HepG2 (cell line): ENCODE results near the gene KLRG1. TPM values are rescaled to one million over a fixed set of nuclear protein-coding genes. Genes with fewer than 3 reads are reported as not detected.

Source experiments
- ARID3A ChIP-seq: IDR thresholded peaks from 2 replicates; pipeline ENCODE4 v1.6.1; 2012; ENCODE audit warnings: low read depth, low read length, improper control_type of control experiment
- ATRX ChIP-seq: sonication (generic); formaldehyde crosslinking; IDR thresholded peaks from 2 replicates; pipeline ENCODE4 v1.4.0; 2020; ENCODE audit warnings: missing genetic modification reagents, borderline replicate concordance
- E2F1 ChIP-seq: sonication (generic); formaldehyde crosslinking; IDR thresholded peaks from 2 replicates; pipeline ENCODE4 v1.5.0; 2020; ENCODE audit warnings: missing genetic modification reagents
- HNRNPLL ChIP-seq: fragments of 200-400 bp; formaldehyde crosslinking; IDR thresholded peaks from 2 replicates; pipeline ENCODE4 v1.6.1; 2017; ENCODE audit warnings: mild to moderate bottlenecking, low read depth, low read length; ENCODE audit not compliant: poor library complexity, severe bottlenecking
- KDM3A ChIP-seq: IDR thresholded peaks from 2 replicates; pipeline ENCODE4 v1.6.1; 2018; ENCODE audit warnings: low read depth, missing compliant biosample characterization
- KLF16 ChIP-seq, 2 experiments: sonication (generic) in 1 of 2; formaldehyde crosslinking in 1 of 2; IDR thresholded peaks; 2 replicates each; pipeline versions ENCODE4 v1.6.1 to v1.8.0; 2016 to 2023; ENCODE audit warnings: missing genetic modification reagents in 2 of 2, missing compliant biosample characterization in 1 of 2
- MBD4 ChIP-seq: IDR thresholded peaks from 2 replicates; pipeline ENCODE4 v1.6.1; 2012; ENCODE audit warnings: low read length, inconsistent platforms, borderline replicate concordance
- NCOA5 ChIP-seq: sonication (generic); formaldehyde crosslinking; IDR thresholded peaks from 2 replicates; pipeline ENCODE4 v1.4.0; 2020; ENCODE audit warnings: missing genetic modification reagents
- NFE2L1 ChIP-seq: sonication (generic); formaldehyde crosslinking; IDR thresholded peaks from 2 replicates; pipeline ENCODE4 v1.4.0; 2020; ENCODE audit warnings: missing genetic modification reagents, mild to moderate bottlenecking, borderline replicate concordance
- REXO4 ChIP-seq: sonication (generic); formaldehyde crosslinking; IDR thresholded peaks from 2 replicates; pipeline ENCODE4 v1.8.0; 2022; ENCODE audit warnings: missing genetic modification reagents, mild to moderate bottlenecking, borderline replicate concordance
- SP5 ChIP-seq: IDR thresholded peaks from 2 replicates; pipeline ENCODE4 v1.6.1; 2016; ENCODE audit warnings: low read depth, borderline replicate concordance
- TARDBP ChIP-seq: sonication (generic); formaldehyde crosslinking; IDR thresholded peaks from 2 replicates; pipeline ENCODE4 v1.8.0; 2022; ENCODE audit warnings: mild to moderate bottlenecking, missing genetic modification reagents
- ZFP36L2 ChIP-seq: sonication (generic); formaldehyde crosslinking; IDR thresholded peaks from 2 replicates; pipeline ENCODE4 v1.4.0; 2020; ENCODE audit warnings: missing genetic modification reagents
- ZNF160 ChIP-seq: sonication (generic); formaldehyde crosslinking; IDR thresholded peaks from 2 replicates; pipeline ENCODE4 v1.8.0; 2022; ENCODE audit warnings: mild to moderate bottlenecking, inconsistent platforms, missing genetic modification reagents
- ZNF17 ChIP-seq: sonication (generic); formaldehyde crosslinking; IDR thresholded peaks from 2 replicates; pipeline ENCODE4 v1.5.0; 2020; ENCODE audit warnings: mild to moderate bottlenecking, missing genetic modification reagents
- ZNF235 ChIP-seq: sonication (generic); formaldehyde crosslinking; IDR thresholded peaks from 2 replicates; pipeline ENCODE4 v1.8.1; 2023; ENCODE audit warnings: mild to moderate bottlenecking, missing genetic modification reagents, borderline replicate concordance
- ZNF337 ChIP-seq: sonication (generic); formaldehyde crosslinking; IDR thresholded peaks from 2 replicates; pipeline ENCODE4 v1.5.1; 2020; ENCODE audit warnings: missing genetic modification reagents, low read depth, mild to moderate bottlenecking, borderline replicate concordance
- ZNF546 ChIP-seq: sonication (generic); formaldehyde crosslinking; conservative IDR thresholded peaks from 2 replicates; pipeline ENCODE4 v1.8.1; 2023; ENCODE audit warnings: mild to moderate bottlenecking, missing genetic modification reagents
- ZNF550 ChIP-seq: sonication (generic); formaldehyde crosslinking; IDR thresholded peaks from 2 replicates; pipeline ENCODE4 v1.4.0; 2020; ENCODE audit warnings: mild to moderate bottlenecking, missing genetic modification reagents, borderline replicate concordance
- ZNF703 ChIP-seq: sonication (generic); formaldehyde crosslinking; IDR thresholded peaks from 2 replicates; pipeline ENCODE4 v1.5.1; 2020; ENCODE audit warnings: missing genetic modification reagents, mild to moderate bottlenecking, moderate library complexity, borderline replicate concordance
- ZSCAN25 ChIP-seq: sonication (generic); formaldehyde crosslinking; IDR thresholded peaks from 2 replicates; pipeline ENCODE4 v1.8.0; 2022; ENCODE audit warnings: mild to moderate bottlenecking, missing genetic modification reagents
- polyA plus RNA-seq, 8 experiments: library from polyadenylated mRNA; depleted of rRNA in 3 of 8; stranded (reverse) in 7 of 8; unstranded in 1 of 8; fragments of >200 nt; fragmentation: Illumina TruSeq in 4 of 8; extraction: Trizol in 4 of 8; gene quantifications; 2 replicates each; pipeline versions ENCODE4 v1.2.1 to v1.2.3, GENCODE V29; 2011 to 2016; ENCODE audit warnings: low read depth in 4 of 8, missing spikeins in 1 of 8, mixed read lengths in 1 of 8; ENCODE audit not compliant: insufficient read depth in 1 of 8
- total RNA-seq, 5 experiments: library from RNA; depleted of rRNA; stranded (reverse); fragments of >200 nt; fragmentation: Illumina TruSeq; extraction: Trizol; gene quantifications; 2 replicates each; pipeline ENCODE4 v1.2.3, GENCODE V29; 2016; ENCODE audit warnings: low read depth in 1 of 5
- TF ChIP-seq, protein P1 (sequence below): sonication (generic); formaldehyde crosslinking; IDR thresholded peaks from 2 replicates; pipeline ENCODE4 v1.9.0; 2022; ENCODE audit warnings: low read depth, missing genetic modification reagents
- TF ChIP-seq, protein P2 (sequence below): sonication (generic); formaldehyde crosslinking; IDR thresholded peaks from 2 replicates; pipeline ENCODE4 v1.4.0; 2020; ENCODE audit warnings: missing genetic modification reagents, borderline replicate concordance

The KLRG1 gene
- total and polyA plus RNA-seq, 2 of the 13 experiments (the other 11 are each of a cell fraction or from before 2014, with no cell fraction given): 1.2 to 1.7 TPM

DNA sequence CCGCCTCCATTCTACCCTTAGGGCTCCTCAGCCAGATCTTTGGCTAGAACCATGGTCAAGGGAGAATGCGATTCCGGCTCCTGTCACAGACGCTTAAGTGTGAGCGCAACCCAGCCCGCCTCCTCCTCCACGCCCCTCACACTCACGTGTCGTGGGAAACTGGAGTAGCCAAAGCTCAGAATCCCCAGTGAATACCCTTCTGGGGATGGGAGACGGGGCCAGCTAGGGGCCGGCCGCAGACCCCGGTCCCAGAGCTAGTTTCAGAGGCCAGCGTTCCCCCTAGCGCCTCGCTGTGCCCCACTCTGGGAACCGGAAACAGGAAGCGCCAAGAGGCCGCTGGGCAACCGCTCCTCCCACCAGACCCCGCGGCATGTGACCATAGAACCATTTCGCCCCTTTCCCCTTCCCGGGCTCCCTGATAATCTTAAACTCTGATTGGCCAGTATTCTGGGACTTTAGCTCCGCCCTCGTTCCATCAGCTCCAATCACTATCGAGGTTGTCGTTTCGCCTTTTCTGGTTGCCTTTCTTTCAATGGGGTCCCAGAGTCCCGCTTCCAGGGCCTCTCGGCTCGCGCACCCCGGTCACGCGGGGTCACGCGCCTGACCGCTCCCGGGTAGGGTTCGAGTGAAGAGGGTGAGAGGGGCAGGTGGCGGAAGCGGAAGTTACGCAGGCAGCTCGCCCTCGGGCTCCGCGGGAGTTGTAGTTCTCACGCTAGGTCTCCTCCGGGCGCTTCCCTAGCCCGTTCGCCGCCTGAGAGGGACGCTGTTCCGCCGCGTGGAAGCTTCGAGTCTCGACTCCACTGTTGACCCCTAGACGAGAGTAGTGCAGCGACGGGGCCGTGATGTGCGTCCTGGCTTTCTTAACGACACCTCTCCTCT lies 39.8 kb upstream of the KLRG1 start, which contains the start of gene M6PR (continued):
- peak; percentile 89 for TF ChIP-seq E2F1 (CRISPR knock-in tag)
- peak; percentile 73; the same call in 1 of the 2 replicates for TF ChIP-seq KDM3A (CRISPR knock-in tag)
- TF ChIP-seq SP5 (CRISPR knock-in tag): peak; percentile 73; the same call in 1 of the 2 replicates
- TF ChIP-seq ARID3A: no peak
- TF ChIP-seq ZNF17 (CRISPR knock-in tag): no peak
- no peak for TF ChIP-seq ZNF337 (CRISPR knock-in tag)
- no peak for TF ChIP-seq NFE2L1 (CRISPR knock-in tag)
- TF ChIP-seq ZNF160: 0 out of 2 replicates have a peak, but pooled peaks have one; percentile 66
- TF ChIP-seq, protein P1, sequence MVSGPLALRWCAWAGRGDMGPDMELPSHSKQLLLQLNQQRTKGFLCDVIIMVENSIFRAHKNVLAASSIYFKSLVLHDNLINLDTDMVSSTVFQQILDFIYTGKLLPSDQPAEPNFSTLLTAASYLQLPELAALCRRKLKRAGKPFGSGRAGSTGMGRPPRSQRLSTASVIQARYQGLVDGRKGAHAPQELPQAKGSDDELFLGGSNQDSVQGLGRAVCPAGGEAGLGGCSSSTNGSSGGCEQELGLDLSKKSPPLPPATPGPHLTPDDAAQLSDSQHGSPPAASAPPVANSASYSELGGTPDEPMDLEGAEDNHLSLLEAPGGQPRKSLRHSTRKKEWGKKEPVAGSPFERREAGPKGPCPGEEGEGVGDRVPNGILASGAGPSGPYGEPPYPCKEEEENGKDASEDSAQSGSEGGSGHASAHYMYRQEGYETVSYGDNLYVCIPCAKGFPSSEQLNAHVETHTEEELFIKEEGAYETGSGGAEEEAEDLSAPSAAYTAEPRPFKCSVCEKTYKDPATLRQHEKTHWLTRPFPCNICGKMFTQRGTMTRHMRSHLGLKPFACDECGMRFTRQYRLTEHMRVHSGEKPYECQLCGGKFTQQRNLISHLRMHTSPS (CRISPR knock-in tag): no peak
- TF ChIP-seq TARDBP (CRISPR knock-in tag): peak; percentile 58; the same call in 1 of the 2 replicates
- TF ChIP-seq ZNF546 (CRISPR knock-in tag): 0 out of 2 replicates have a peak, but pooled peaks have one; percentile 29
- TF ChIP-seq ZNF550 (CRISPR knock-in tag): no peak
- peak; percentile 77; the same call in 1 of the 2 replicates for TF ChIP-seq ZNF703
- TF ChIP-seq ZFP36L2 (CRISPR knock-in tag): no peak
- no peak for TF ChIP-seq ZSCAN25 (CRISPR knock-in tag)
- TF ChIP-seq NCOA5: no peak
- TF ChIP-seq KLF16 (CRISPR knock-in tag; IDR thresholded peaks at IDR 0.05): 0 out of 4 replicates have a peak, but pooled peaks of 1 of the 2 experiments have one; percentile 73
- TF ChIP-seq MBD4: no peak
- peak; percentile 77 for TF ChIP-seq HNRNPLL
- TF ChIP-seq REXO4 (CRISPR knock-in tag): no peak
- peak; percentile 66; the same call in 1 of the 2 replicates for TF ChIP-seq ZNF235
- TF ChIP-seq, protein P2, sequence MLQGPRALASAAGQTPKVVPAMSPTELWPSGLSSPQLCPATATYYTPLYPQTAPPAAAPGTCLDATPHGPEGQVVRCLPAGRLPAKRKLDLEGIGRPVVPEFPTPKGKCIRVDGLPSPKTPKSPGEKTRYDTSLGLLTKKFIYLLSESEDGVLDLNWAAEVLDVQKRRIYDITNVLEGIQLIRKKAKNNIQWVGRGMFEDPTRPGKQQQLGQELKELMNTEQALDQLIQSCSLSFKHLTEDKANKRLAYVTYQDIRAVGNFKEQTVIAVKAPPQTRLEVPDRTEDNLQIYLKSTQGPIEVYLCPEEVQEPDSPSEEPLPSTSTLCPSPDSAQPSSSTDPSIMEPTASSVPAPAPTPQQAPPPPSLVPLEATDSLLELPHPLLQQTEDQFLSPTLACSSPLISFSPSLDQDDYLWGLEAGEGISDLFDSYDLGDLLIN (CRISPR knock-in tag): 0 out of 2 replicates have a peak, but pooled peaks have one; percentile 55
- no peak for TF ChIP-seq ATRX (CRISPR knock-in tag)
